HEK293T (cell line): ENCODE results near the gene RIMBP2.

Experiments
- CTCF ChIA-PET: fragments of 350-600 bp; formaldehyde crosslinking; extraction: SDS; loops from one replicate; lab custom pipeline; 2021; ENCODE audit warnings: antibody characterized with exemption, inconsistent platforms; lab: Yijun Ruan, JAX
- POLR2A ChIA-PET: fragments of 350-600 bp; formaldehyde crosslinking; extraction: SDS; loops from one replicate; lab custom pipeline; 2020; ENCODE audit warnings: antibody characterized with exemption, inconsistent platforms; lab: Yijun Ruan, JAX
- DNase-seq: peaks from one replicate; pipeline ENCODE4 v3.0.0; 2012; ENCODE audit warnings: mixed read lengths; ENCODE audit errors: extremely low spot score
- ARNT ChIP-seq: fragments of 450-650 bp; IDR thresholded peaks from 2 replicates; pipeline ENCODE4 v1.6.1; 2017; ENCODE audit warnings: mild to moderate bottlenecking
- BHLHE40 ChIP-seq: fragments of 450-650 bp; IDR thresholded peaks from 2 replicates; pipeline ENCODE4 v1.6.1; 2016; ENCODE audit warnings: mild to moderate bottlenecking, moderate library complexity, borderline replicate concordance
- CTBP1 ChIP-seq: fragments of 450-650 bp; IDR thresholded peaks from 2 replicates; pipeline ENCODE4 v1.6.1; 2016; ENCODE audit warnings: borderline replicate concordance
- ELF4 ChIP-seq: fragments of 450-650 bp; IDR thresholded peaks from 2 replicates; pipeline ENCODE4 v1.6.1; 2017; ENCODE audit warnings: antibody characterized with exemption
- FOXA1 ChIP-seq: fragments of 450-650 bp; IDR thresholded peaks from 2 replicates; pipeline ENCODE4 v1.6.1; 2016; ENCODE audit warnings: mild to moderate bottlenecking
- FOXK2 ChIP-seq: fragments of 450-650 bp; IDR thresholded peaks from 2 replicates; pipeline ENCODE4 v1.6.1; 2016; ENCODE audit warnings: mild to moderate bottlenecking
- FOXM1 ChIP-seq: fragments of 450-650 bp; IDR thresholded peaks from 2 replicates; pipeline ENCODE4 v1.6.1; 2017; ENCODE audit warnings: mild to moderate bottlenecking, borderline replicate concordance
- HDGF ChIP-seq: fragments of 450-650 bp; IDR thresholded peaks from 2 replicates; pipeline ENCODE4 v1.6.1; 2017; ENCODE audit warnings: antibody characterized with exemption, borderline replicate concordance
- L3MBTL2 ChIP-seq: fragments of 450-650 bp; conservative IDR thresholded peaks from 2 replicates; pipeline ENCODE4 v1.6.1; 2016; ENCODE audit warnings: mild to moderate bottlenecking
- LEF1 ChIP-seq: fragments of 450-650 bp; IDR thresholded peaks from 2 replicates; pipeline ENCODE4 v1.6.1; 2017; ENCODE audit warnings: mild to moderate bottlenecking, borderline replicate concordance
- NFRKB ChIP-seq: fragments of 450-650 bp; IDR thresholded peaks from 2 replicates; pipeline ENCODE4 v1.6.1; 2016; ENCODE audit warnings: mild to moderate bottlenecking, moderate library complexity
- SP1 ChIP-seq: fragments of 450-650 bp; IDR thresholded peaks from 2 replicates; pipeline ENCODE4 v1.6.1; 2017
- SUZ12 ChIP-seq: fragments of 450-650 bp; IDR thresholded peaks from 2 replicates; pipeline ENCODE4 v1.6.1; 2016; ENCODE audit warnings: mild to moderate bottlenecking
- TARDBP ChIP-seq: fragments of 450-650 bp; IDR thresholded peaks from 2 replicates; pipeline ENCODE4 v1.6.1; 2016
- ZNF384 ChIP-seq: fragments of 450-650 bp; IDR thresholded peaks from 2 replicates; pipeline ENCODE4 v1.6.1; 2016
- TF ChIP-seq, protein P1 (sequence below): fragments of 450-650 bp; IDR thresholded peaks from 2 replicates; pipeline ENCODE4 v1.6.1; 2016

RIMBP2 gene

DNA sequence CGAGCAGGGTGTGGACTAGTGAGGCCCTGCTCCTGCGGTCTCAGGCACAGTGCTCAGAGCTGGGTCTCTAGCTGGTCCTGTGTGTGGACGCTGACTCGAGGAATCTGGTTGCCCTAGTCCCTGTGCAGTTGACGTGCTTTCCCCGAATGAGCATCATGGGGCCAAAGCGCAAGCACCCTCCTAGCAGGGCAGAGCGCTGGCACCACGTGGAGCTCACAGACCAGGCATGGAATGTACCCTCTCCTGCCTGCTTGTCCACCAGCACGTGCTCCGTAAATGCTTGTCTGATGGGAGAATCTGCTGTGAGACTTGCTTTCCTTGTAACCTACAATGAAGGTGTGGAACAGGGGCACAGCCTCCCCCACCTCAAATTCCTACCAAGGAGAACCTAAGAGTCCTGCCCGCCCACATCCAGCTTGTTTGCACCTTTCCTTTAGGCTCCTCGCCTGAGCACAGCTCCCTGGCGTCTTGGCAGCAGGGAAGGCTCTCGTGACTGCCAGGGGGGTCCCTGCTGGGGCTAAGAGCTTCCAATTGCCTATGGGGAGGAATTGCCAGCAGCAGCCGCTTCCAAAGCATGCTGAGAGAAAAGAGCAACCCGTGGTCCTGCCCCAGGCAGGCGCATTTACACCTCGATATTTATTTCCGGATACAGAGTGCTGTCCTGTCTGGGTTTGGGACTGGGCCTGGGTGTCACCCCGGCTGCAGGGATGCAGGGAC, 253.4 kb downstream of the RIMBP2 start:
- POLR2A ChIA-PET: no interaction called here
- TF ChIP-seq ZNF384 (no peak), HDGF (no peak), FOXA1 (no peak), NFRKB (no peak), ELF4 (no peak), TARDBP (no peak), FOXK2 (no peak), ARNT (no peak), LEF1 (no peak), CTBP1 (no peak), SUZ12 (no peak), FOXM1 (no peak), BHLHE40 (no peak), L3MBTL2 (no peak), SP1 (no peak)
- TF ChIP-seq, protein P1, sequence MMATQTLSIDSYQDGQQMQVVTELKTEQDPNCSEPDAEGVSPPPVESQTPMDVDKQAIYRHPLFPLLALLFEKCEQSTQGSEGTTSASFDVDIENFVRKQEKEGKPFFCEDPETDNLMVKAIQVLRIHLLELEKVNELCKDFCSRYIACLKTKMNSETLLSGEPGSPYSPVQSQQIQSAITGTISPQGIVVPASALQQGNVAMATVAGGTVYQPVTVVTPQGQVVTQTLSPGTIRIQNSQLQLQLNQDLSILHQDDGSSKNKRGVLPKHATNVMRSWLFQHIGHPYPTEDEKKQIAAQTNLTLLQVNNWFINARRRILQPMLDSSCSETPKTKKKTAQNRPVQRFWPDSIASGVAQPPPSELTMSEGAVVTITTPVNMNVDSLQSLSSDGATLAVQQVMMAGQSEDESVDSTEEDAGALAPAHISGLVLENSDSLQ: no peak
- CTCF ChIA-PET: no interaction called here
- DNase-seq: no peak

DNA sequence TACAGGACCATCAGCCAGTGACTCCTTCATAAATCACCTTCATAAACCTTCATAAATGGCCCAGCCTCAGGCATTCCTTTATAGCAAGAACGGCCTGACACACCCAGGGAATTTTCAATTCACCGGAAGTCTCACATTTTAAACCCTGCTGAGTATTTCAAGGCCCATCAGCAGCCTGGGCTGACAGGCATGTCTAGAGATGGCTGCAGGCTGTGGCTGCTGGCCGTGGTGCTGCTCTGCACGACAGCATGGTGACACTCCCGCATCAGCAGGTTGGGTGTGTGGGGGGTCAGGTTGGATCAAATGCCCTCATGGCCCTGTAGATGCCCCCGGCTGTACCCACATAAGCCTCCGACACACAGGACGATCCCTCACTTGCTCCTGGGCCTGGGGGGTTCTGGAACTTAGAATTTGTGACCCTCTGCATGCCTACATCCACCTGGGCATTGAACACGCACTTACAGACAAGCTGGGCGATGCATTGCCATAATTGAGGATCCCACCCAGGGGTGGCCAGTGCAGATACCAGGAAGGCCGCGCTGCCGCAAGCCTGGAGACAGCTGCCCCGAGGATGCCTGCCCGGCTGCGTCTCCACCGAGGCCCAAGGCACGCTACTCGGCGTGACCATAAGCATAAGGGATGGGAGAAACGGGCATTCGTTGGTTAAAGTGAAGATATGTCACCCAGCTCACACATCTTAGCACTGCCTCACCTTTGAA, 254.1 kb downstream of the RIMBP2 start:
- DNase-seq: no peak
- ChIA-PET POLR2A (no interaction called here), CTCF (no interaction called here)
- TF ChIP-seq FOXA1: no peak
- no peak for TF ChIP-seq SP1
- no peak for TF ChIP-seq NFRKB
- TF ChIP-seq ELF4: no peak
- no peak for TF ChIP-seq HDGF
- TF ChIP-seq, protein P1: no peak

DNA sequence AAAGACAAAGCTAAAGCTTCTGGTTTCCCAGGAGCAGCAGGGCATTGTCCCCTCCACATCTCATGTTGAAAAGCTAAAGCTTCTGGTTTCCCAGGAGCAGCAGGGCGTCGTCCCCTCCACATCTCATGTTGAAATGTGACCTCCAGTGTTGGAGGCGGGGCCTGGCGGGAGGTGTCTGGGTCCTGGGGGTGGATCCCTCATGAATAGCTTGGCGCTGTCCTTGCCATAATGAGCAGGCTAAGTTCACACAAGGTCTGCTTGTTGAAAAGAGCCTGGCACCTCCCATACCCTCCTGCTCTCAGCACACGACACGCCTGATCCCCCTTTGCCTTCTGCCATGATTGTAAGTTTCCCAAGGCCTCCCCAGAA, 254.7 kb downstream of the RIMBP2 start:
- ChIA-PET CTCF (no interaction called here), POLR2A (no interaction called here)
- TF ChIP-seq FOXA1: no peak
- no peak for TF ChIP-seq LEF1
- TF ChIP-seq, protein P1: no peak
- no peak for TF ChIP-seq HDGF
- TF ChIP-seq SP1: no peak
- no peak for TF ChIP-seq L3MBTL2
- no peak for DNase-seq

DNA sequence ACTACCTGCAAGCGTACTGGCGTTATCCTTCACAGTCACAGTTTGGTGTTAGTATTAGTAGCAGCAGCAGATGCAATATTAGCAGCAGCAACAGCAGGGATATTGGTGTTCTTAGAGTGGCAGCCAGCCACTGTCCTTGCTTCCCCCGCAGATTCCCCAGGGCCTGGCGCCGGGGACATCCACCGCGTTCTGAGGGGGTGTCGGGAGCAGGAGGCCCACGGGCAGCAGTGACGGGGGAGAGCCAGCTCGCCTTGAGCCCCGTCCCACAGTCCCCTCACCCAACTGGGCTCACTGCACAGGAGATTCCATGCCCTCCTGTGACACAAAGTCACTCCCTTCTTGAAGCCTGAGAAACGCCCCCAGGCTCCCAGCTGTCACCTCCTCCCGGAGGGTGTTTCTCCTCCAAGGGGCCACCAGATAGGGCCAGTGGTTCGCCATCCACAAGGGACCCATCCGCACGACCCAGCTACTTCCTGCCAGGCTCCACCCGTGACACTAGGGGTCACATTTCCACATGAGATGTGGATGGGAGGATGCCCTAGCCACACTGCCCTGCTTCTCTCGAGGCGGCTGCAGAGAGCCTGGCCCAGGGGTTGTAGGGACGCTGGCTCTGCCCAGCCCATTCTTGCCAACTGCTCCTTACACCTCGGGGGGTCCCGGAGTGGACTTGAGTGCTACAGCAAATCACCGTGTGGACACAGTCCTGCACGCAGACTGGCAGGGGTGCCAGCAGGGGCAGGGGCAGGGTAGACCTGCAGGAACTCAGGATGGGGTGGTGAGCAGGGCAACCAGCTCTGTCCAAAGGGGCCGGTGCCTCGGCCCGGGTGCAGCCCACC, 255.3 kb downstream of the RIMBP2 start:
- DNase-seq: no peak
- ChIA-PET POLR2A (no interaction called here), CTCF (no interaction called here)
- TF ChIP-seq HDGF (no peak), SUZ12 (no peak), SP1 (no peak), TARDBP (no peak), ARNT (no peak), LEF1 (no peak), FOXK2 (no peak), ZNF384 (no peak), FOXM1 (no peak), BHLHE40 (no peak), FOXA1 (no peak), ELF4 (no peak), L3MBTL2 (no peak), NFRKB (no peak), CTBP1 (no peak)
- TF ChIP-seq, protein P1: no peak

DNA sequence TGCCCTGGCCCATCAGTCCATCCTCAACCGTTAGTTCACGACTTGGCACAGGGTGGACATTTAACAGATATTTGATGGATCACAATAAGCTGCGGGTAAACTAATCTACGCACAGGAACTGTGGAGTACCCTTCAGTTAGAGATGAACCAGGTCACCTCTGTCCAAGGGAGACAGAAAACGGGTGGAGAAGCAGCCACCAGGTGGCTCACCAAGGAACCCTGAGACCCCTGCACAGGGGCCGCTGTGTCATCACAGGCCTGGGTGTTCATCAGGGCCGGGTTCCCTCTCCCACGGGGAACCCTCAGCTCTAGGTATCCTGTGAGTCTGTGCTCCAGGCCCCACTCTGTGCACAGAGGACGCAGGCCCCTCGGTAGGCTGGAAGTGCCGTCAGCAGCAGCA, 256.2 kb downstream of the RIMBP2 start:
- ChIA-PET CTCF (no interaction called here), POLR2A (no interaction called here)
- TF ChIP-seq SUZ12: no peak
- no peak for TF ChIP-seq L3MBTL2
- TF ChIP-seq BHLHE40: no peak
- TF ChIP-seq ELF4: no peak
- DNase-seq: no peak
